PC-9 (cell line): ENCODE data around the gene ACTN2. TPM values are rescaled to one million over a fixed set of nuclear protein-coding genes. Genes with fewer than 3 reads are reported as not detected.

ENCODE experiments used
- BruUV-seq: library from RNA; stranded (reverse); fragments of 400-500 nt; replicated peaks from 2 replicates; lab custom pipeline; 2021; lab: Mats Ljungman, UMichigan
- CTCF ChIA-PET: fragments of 300-600 bp; sonication (Branson Sonifier 250); formaldehyde crosslinking; loops from one replicate; lab custom pipeline; 2022; ENCODE audit warnings: antibody characterized with exemption; lab: Charles Lee
- POLR2A ChIA-PET: fragments of 300-600 bp; sonication (Branson Sonifier 250); formaldehyde crosslinking; loops from one replicate; lab custom pipeline; 2022; ENCODE audit warnings: antibody characterized with exemption; ENCODE audit not compliant: unreplicated experiment; lab: Charles Lee
- DNase-seq, 2 experiments: peaks; one replicate each; pipeline versions ENCODE4 v3.0.0 to v3.0.0-alpha.2; 2015 to 2022; ENCODE audit warnings: mixed read lengths in 1 of 2
- H2AFZ ChIP-seq: fragments of 200-600 bp; sonication (generic); 2 replicates; pipeline ENCODE4 v1.8.1; 2017; ENCODE audit warnings: antibody characterized with exemption
- H3F3A ChIP-seq: fragments of 200-600 bp; sonication (generic); 2 replicates; pipeline ENCODE4 v1.8.1; 2017; ENCODE audit warnings: antibody characterized with exemption, mild to moderate bottlenecking, low read depth; ENCODE audit not compliant: insufficient read depth
- H3K27ac ChIP-seq: fragments of 200-600 bp; sonication (generic); 2 replicates; pipeline ENCODE4 v1.6.1; 2016; ENCODE audit warnings: mixed run types
- H3K27me3 ChIP-seq: fragments of 200-600 bp; sonication (generic); 2 replicates; pipeline ENCODE4 v1.6.1; 2016; ENCODE audit warnings: low read depth, mixed run types; ENCODE audit not compliant: insufficient read depth
- H3K36me3 ChIP-seq: fragments of 200-600 bp; sonication (generic); 2 replicates; pipeline ENCODE4 v1.6.1; 2016; ENCODE audit warnings: low read depth, mixed run types
- H3K4me1 ChIP-seq: fragments of 200-600 bp; sonication (generic); replicated peaks from 2 replicates; pipeline ENCODE4 v1.6.1; 2016; ENCODE audit warnings: mixed run types; ENCODE audit not compliant: insufficient read depth
- H3K4me2 ChIP-seq: fragments of 200-600 bp; sonication (generic); 2 replicates; pipeline ENCODE4 v1.6.1; 2017; ENCODE audit warnings: mixed run types
- H3K4me3 ChIP-seq: fragments of 200-600 bp; sonication (generic); 2 replicates; pipeline ENCODE4 v1.6.1; 2016; ENCODE audit warnings: mixed run types
- H3K79me2 ChIP-seq: fragments of 200-600 bp; sonication (generic); 2 replicates; pipeline ENCODE4 v1.6.1; 2017; ENCODE audit warnings: low read depth, mixed run types
- H3K9me2 ChIP-seq: fragments of 200-600 bp; sonication (generic); 2 replicates; pipeline ENCODE4 v1.8.1; 2017; ENCODE audit warnings: mild to moderate bottlenecking; ENCODE audit not compliant: insufficient read depth
- H3K9me3 ChIP-seq: fragments of 200-600 bp; sonication (generic); 2 replicates; pipeline ENCODE4 v1.8.1; 2016; ENCODE audit warnings: low read depth; ENCODE audit not compliant: insufficient read depth
- H4K20me1 ChIP-seq: fragments of 200-600 bp; sonication (generic); 2 replicates; pipeline ENCODE4 v1.8.1; 2017; ENCODE audit not compliant: insufficient read depth
- CTCF ChIP-seq: fragments of 200-600 bp; sonication (generic); conservative IDR thresholded peaks from 2 replicates; pipeline ENCODE4 v1.6.1; 2017; ENCODE audit warnings: mixed run types, antibody characterized with exemption, mild to moderate bottlenecking, moderate library complexity
- EZH2 ChIP-seq: fragments of 200-600 bp; sonication (generic); IDR thresholded peaks from 2 replicates; pipeline ENCODE4 v1.8.0; 2017; ENCODE audit warnings: antibody characterized with exemption, low read depth
- intact Hi-C: fragments of 100-400 bp; cut with micrococcal nuclease; formaldehyde crosslinking; loops from one replicate; pipeline ENCODE4 v1.10.0; 2022; ENCODE audit not compliant: unreplicated experiment
- total RNA-seq: library from RNA; stranded (reverse); gene quantifications from 2 replicates; pipeline ENCODE4 v1.2.3, GENCODE V29; 2021

Gene ACTN2
- total RNA-seq, 1 experiment from 2014 or later = not detected

GRCh38 chr1:236728752-236729151 lies 42.5 kb downstream of the ACTN2 start:
- Histone ChIP-seq H3K27me3 (peaks cover 96% of the 10 kb centered on the region), H2AFZ (no peak overlapping the region), H4K20me1 (no peaks in the 10 kb centered on the region), H3K36me3 (no peaks in the 10 kb centered on the region), H3K9me2 (no peaks in the 10 kb centered on the region), H3K27ac (no peak overlapping the region), H3K79me2 (no peaks in the 10 kb centered on the region), H3K4me3 (no peak overlapping the region), H3F3A (no peaks in the 10 kb centered on the region), H3K9me3 (no peaks in the 10 kb centered on the region), H3K4me2 (no peak overlapping the region), H3K4me1 (no peaks in the 10 kb centered on the region)
- intact Hi-C loops = no loop called here
- TF ChIP-seq EZH2 (no peak), CTCF (no peak)
- ChIA-PET CTCF (no interaction called here), POLR2A (no interaction called here)
- DNase-seq = no peak
- no TSS peak for BruUV-seq

GRCh38 chr1:236733653-236734052 lies 47.4 kb downstream of the ACTN2 start:
- no TSS peak for BruUV-seq

GRCh38 chr1:236734141-236734765 lies 48.0 kb downstream of the ACTN2 start:
- no peak overlapping the region for H3K4me3 ChIP-seq
- peaks cover 94% of the 10 kb centered on the region for H3K27me3 ChIP-seq
- DNase-seq = no peak
- BruUV-seq = no TSS peak
- H3K79me2 ChIP-seq = no peaks in the 10 kb centered on the region
- intact Hi-C loops = no loop called here
- H3K9me3 ChIP-seq = no peaks in the 10 kb centered on the region
- ChIA-PET POLR2A (no interaction called here), CTCF (no interaction called here)
- H3K36me3 ChIP-seq = no peaks in the 10 kb centered on the region
- no peaks in the 10 kb centered on the region for H4K20me1 ChIP-seq
- peak overlapping the region; percentile 18; the same call in 1 of the 2 replicates for H3K4me2 ChIP-seq
- no peak overlapping the region for H3K27ac ChIP-seq
- no peak overlapping the region for H2AFZ ChIP-seq
- no peaks in the 10 kb centered on the region for H3F3A ChIP-seq
- H3K9me2 ChIP-seq = no peaks in the 10 kb centered on the region
- TF ChIP-seq EZH2 = no peak
- TF ChIP-seq CTCF = no peak
- no peaks in the 10 kb centered on the region for H3K4me1 ChIP-seq

More at GRCh38 chr1:236733653-236734052, 47.4 kb downstream of the ACTN2 start:
- H2AFZ ChIP-seq = no peak overlapping the region
- H4K20me1 ChIP-seq = no peaks in the 10 kb centered on the region
- H3K9me3 ChIP-seq = no peaks in the 10 kb centered on the region
- intact Hi-C loops = no loop called here
- no peaks in the 10 kb centered on the region for H3F3A ChIP-seq
- H3K4me3 ChIP-seq = no peak overlapping the region
- POLR2A ChIA-PET = no interaction called here
- CTCF ChIA-PET = no interaction called here
- no peak for DNase-seq
- H3K4me2 ChIP-seq = no peak overlapping the region
- H3K36me3 ChIP-seq = no peaks in the 10 kb centered on the region
- H3K9me2 ChIP-seq = no peaks in the 10 kb centered on the region
- H3K27ac ChIP-seq = no peak overlapping the region
- H3K79me2 ChIP-seq = no peaks in the 10 kb centered on the region
- H3K4me1 ChIP-seq = no peaks in the 10 kb centered on the region
- no peak for TF ChIP-seq CTCF
- TF ChIP-seq EZH2 = no peak
- peaks cover 94% of the 10 kb centered on the region for H3K27me3 ChIP-seq
